Smooth muscle cell (in vitro differentiated cells): ENCODE data around the gene NGEF. TPM values are rescaled to one million over a fixed set of nuclear protein-coding genes. Genes with fewer than 3 reads are reported as not detected.
A peak's percentile ranks its signal among the peaks of the same experiment; 100 is the strongest.

Source experiments
- DNase-seq: peaks from one replicate; lab custom pipeline; 2025; ENCODE audit not compliant: unreplicated experiment; lab: John Stamatoyannopoulos, UW
- H2AFZ ChIP-seq: fragments of 200-600 bp; sonication (generic); 2 replicates; pipeline ENCODE4 v1.6.0; 2016; ENCODE audit warnings: antibody characterized with exemption, low read depth, mild to moderate bottlenecking
- H3F3A ChIP-seq: fragments of 200-600 bp; sonication (generic); 2 replicates; pipeline ENCODE4 v1.6.0; 2017; ENCODE audit warnings: antibody characterized with exemption, low read depth
- H3K27ac ChIP-seq: fragments of 200-600 bp; sonication (generic); 2 replicates; pipeline ENCODE4 v1.5.1; 2016; ENCODE audit warnings: low read depth, mild to moderate bottlenecking
- H3K27me3 ChIP-seq: fragments of 200-600 bp; sonication (generic); 2 replicates; pipeline ENCODE4 v1.6.1; 2016; ENCODE audit warnings: low read depth, mild to moderate bottlenecking
- H3K36me3 ChIP-seq: fragments of 200-600 bp; sonication (generic); 2 replicates; pipeline ENCODE4 v1.5.1; 2016; ENCODE audit warnings: low read depth
- H3K4me1 ChIP-seq: fragments of 200-600 bp; sonication (generic); 2 replicates; pipeline ENCODE4 v1.5.1; 2016; ENCODE audit warnings: low read depth
- H3K4me2 ChIP-seq: fragments of 200-600 bp; sonication (generic); 2 replicates; pipeline ENCODE4 v1.6.0; 2016; ENCODE audit warnings: mild to moderate bottlenecking
- H3K4me3 ChIP-seq: fragments of 200-600 bp; sonication (generic); 2 replicates; pipeline ENCODE4 v1.5.1; 2016; ENCODE audit warnings: mild to moderate bottlenecking
- H3K79me2 ChIP-seq: fragments of 200-600 bp; sonication (generic); 2 replicates; pipeline ENCODE4 v1.6.0; 2016; ENCODE audit warnings: low read depth, mild to moderate bottlenecking
- H3K9ac ChIP-seq: fragments of 200-600 bp; sonication (generic); 2 replicates; pipeline ENCODE4 v1.6.0; 2016; ENCODE audit warnings: low read depth
- H3K9me3 ChIP-seq: fragments of 200-600 bp; sonication (generic); replicated peaks from 2 replicates; pipeline ENCODE4 v1.5.1; 2016; ENCODE audit warnings: low read depth
- H4K20me1 ChIP-seq: fragments of 200-600 bp; sonication (generic); 2 replicates; pipeline ENCODE4 v1.6.0; 2016; ENCODE audit warnings: low read depth
- CTCF ChIP-seq: fragments of 200-600 bp; sonication (generic); IDR thresholded peaks from 2 replicates; pipeline ENCODE4 v1.5.1; 2017; ENCODE audit warnings: borderline replicate concordance, mild to moderate bottlenecking, antibody characterized with exemption; ENCODE audit not compliant: insufficient read depth, poor library complexity, severe bottlenecking
- WGBS: methylation state at CpG from one replicate; pipeline ENCODE4 v1.1.7; 2016; ENCODE audit warnings: low lambda C conversion rate; 5-methylcytosine and 5-hydroxymethylcytosine counted together
- polyA plus RNA-seq: library from polyadenylated mRNA; unstranded; fragments of >200 nt; fragmentation: Nextera tagmentation; extraction: Ambion mirVana; gene quantifications from 2 replicates; pipeline ENCODE4 v1.2.1, GENCODE V29; 2016
- total RNA-seq: library from RNA; depleted of rRNA; stranded (reverse); fragments of >200 nt; gene quantifications from 2 replicates; pipeline ENCODE4 v1.2.3, GENCODE V29; 2014

The NGEF gene
- total and polyA plus RNA-seq, 2 experiments from 2014 or later: 0.09 TPM; not detected in 1

DNA sequence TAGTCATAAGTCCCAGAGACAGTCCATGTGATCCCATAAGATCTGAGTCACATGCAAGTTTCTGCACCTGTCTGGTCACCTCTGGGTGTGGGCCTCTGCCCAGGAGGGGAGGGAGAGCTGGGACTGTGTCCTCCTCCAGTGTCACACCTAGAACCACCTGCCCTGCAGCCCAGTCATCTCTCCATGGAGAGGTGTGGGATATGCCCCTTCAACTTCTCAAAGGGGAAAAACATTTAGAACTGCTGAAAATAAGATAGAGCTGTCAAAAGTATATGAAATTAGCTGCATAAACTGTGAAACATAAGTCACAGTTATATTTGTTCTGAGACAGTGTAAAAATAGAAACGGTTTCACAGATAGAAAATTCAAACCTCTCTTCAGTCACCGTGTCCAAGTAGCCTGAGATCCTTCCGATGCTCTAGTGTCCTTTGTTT, 55.4 kb downstream of the NGEF start:
- Histone ChIP-seq H3K9ac (no peak overlapping the region), H3K4me1 (no peaks in the 10 kb centered on the region), H3K79me2 (no peaks in the 10 kb centered on the region), H3K27me3 (no peaks in the 10 kb centered on the region), H3F3A (no peaks in the 10 kb centered on the region), H3K4me3 (no peak overlapping the region), H3K27ac (no peak overlapping the region), H2AFZ (no peak overlapping the region), H3K4me2 (no peak overlapping the region), H4K20me1 (no peaks in the 10 kb centered on the region), H3K9me3 (no peaks in the 10 kb centered on the region), H3K36me3 (no peaks in the 10 kb centered on the region)
- TF ChIP-seq CTCF: no peak
- WGBS: 90% methylated on average over 3 of the region's 3 CpGs
- no peak for DNase-seq

- H3K9ac ChIP-seq: no peak overlapping the region
- H4K20me1 ChIP-seq: no peaks in the 10 kb centered on the region
- no peak overlapping the region for H3K4me2 ChIP-seq
- H3K4me3 ChIP-seq: no peak overlapping the region
- no peak for DNase-seq
- no peaks in the 10 kb centered on the region for H3K4me1 ChIP-seq
- H3K27ac ChIP-seq: no peak overlapping the region
- no peaks in the 10 kb centered on the region for H3K36me3 ChIP-seq
- H3F3A ChIP-seq: no peaks in the 10 kb centered on the region
- no peak for TF ChIP-seq CTCF
- no peak overlapping the region for H2AFZ ChIP-seq
- 84% methylated on average over 5 of the region's 5 CpGs for WGBS
- H3K79me2 ChIP-seq: no peaks in the 10 kb centered on the region
- H3K27me3 ChIP-seq: no peaks in the 10 kb centered on the region
- no peaks in the 10 kb centered on the region for H3K9me3 ChIP-seq
Observed at GRCh38 chr2:232955856-232956255, 57.2 kb downstream of the NGEF start.

DNA sequence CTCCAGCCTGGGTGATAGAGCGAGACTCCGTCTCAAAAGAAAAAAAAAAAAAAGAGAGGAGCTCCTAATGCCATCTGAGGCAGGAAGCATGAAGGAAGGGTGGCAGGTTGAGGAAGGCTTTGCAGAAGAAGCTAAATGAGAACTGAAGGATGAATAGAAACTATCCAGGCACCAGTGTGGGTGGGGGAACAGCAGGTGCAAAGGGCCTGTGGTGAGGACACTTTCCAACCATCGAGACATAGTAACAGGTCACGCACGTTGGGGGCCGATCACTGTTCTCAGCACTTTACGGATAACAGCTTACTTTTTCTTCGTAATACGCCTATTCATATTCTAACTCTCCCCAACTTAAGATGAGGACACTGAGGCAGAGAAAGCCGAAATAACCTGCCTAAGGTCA, 58.4 kb downstream of the NGEF start:
- no peaks in the 10 kb centered on the region for H3K9me3 ChIP-seq
- no peak overlapping the region for H3K4me3 ChIP-seq
- TF ChIP-seq CTCF: no peak
- 96% methylated on average over 10 of the region's 10 CpGs for WGBS
- H3K27me3 ChIP-seq: no peaks in the 10 kb centered on the region
- H3F3A ChIP-seq: no peaks in the 10 kb centered on the region
- H3K36me3 ChIP-seq: no peaks in the 10 kb centered on the region
- H3K9ac ChIP-seq: no peak overlapping the region
- no peak for DNase-seq
- H4K20me1 ChIP-seq: no peaks in the 10 kb centered on the region
- no peaks in the 10 kb centered on the region for H3K79me2 ChIP-seq
- no peak overlapping the region for H2AFZ ChIP-seq
- no peak overlapping the region for H3K27ac ChIP-seq
- no peak overlapping the region for H3K4me2 ChIP-seq
- H3K4me1 ChIP-seq: no peaks in the 10 kb centered on the region

DNA sequence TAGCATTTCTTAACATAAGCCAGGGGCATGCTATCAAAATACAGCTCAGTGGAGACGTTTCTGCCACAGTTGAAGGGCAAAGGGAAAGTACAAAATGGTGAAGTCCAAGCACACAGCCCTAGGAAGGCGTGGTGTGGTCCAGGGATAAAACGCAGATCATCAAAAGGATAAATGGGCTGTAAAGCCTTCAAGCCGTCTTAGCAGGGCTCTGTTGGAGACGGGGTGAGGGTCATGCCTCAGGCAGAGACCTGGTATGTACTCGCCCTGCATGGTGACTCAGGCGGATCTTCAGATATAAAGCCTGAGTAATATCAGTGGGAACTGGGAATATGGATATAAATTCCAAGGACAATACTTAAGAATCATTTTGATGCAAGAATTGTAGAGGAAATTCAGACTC, 61.2 kb downstream of the NGEF start:
- no peak overlapping the region for H3K27ac ChIP-seq
- H2AFZ ChIP-seq: no peak overlapping the region
- H3K4me2 ChIP-seq: peak overlapping the region; percentile 2
- H3K36me3 ChIP-seq: no peaks in the 10 kb centered on the region
- no peaks in the 10 kb centered on the region for H3K79me2 ChIP-seq
- DNase-seq: no peak
- no peak overlapping the region for H3K4me3 ChIP-seq
- H3F3A ChIP-seq: no peaks in the 10 kb centered on the region
- no peaks in the 10 kb centered on the region for H3K27me3 ChIP-seq
- WGBS: 13% methylated on average over 7 of the region's 7 CpGs
- H3K4me1 ChIP-seq: no peaks in the 10 kb centered on the region
- no peak for TF ChIP-seq CTCF
- no peaks in the 10 kb centered on the region for H3K9me3 ChIP-seq
- H4K20me1 ChIP-seq: no peaks in the 10 kb centered on the region
- H3K9ac ChIP-seq: no peak overlapping the region
